ENCODE measurements around the gene BCAN.

The BCAN gene

DNA sequence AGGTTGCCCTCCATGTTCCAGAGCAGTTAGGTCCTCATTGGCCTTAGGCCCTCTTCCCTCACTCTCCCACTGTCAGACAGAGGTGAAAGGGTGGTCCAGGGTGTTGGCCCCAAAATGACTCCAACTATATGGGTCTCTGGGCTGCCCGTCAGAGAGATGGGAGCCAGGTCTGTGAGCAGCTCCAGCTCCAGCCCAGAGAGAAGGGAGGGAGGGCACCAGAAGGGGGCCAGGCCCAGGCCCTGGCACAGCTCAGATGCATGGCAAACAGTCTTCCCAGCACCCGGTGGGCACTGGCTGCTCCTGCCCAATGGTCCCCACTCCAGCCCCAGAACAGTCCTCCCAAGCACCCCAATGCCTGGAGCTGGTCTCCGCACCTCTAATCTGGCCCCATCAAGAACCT, 2.2 kb downstream of the BCAN start:
- DNase-seq, result no peak

GRCh38 chr1:156644640-156645039, 2.7 kb downstream of the BCAN start:
- no peak for DNase-seq

DNA sequence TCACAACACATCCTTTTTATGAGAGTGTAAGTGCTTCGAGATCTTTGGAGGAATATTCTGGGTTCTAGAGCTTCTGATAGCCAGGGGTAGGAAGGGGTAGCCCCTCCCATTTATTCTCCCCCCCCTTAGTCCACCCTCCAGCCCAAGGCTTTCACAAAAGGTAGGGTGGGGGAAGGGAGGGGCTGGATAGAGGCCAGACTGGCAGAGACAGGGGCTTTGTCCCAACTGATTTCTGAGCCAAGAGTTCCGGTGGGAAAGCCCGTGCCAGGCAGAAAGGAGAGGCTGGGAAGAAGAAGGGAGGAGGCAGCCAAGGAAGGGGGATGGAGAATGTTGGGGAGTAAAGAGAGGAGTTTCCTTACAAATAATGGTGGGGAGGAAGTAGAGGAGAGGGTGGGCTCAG, 3.1 kb downstream of the BCAN start:
- DNase-seq, result no peak

GRCh38 chr1:156645666-156646065, 3.7 kb downstream of the BCAN start:
- no peak for DNase-seq

DNA sequence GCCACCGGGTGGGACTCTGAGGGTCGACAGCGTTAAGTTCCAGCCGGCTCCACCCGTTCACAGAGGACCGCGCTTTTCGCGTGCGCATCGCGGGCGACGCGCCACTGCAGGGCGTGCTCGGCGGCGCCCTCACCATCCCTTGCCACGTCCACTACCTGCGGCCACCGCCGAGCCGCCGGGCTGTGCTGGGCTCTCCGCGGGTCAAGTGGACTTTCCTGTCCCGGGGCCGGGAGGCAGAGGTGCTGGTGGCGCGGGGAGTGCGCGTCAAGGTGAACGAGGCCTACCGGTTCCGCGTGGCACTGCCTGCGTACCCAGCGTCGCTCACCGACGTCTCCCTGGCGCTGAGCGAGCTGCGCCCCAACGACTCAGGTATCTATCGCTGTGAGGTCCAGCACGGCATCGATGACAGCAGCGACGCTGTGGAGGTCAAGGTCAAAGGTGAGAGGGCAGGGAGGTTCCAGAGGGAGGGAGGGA, 4.9 kb downstream of the BCAN start:
- no peak for DNase-seq

- DNase-seq, result no peak
These were observed 5.4 kb downstream of the BCAN start for GRCh38 chr1:156647351-156647750.

DNA sequence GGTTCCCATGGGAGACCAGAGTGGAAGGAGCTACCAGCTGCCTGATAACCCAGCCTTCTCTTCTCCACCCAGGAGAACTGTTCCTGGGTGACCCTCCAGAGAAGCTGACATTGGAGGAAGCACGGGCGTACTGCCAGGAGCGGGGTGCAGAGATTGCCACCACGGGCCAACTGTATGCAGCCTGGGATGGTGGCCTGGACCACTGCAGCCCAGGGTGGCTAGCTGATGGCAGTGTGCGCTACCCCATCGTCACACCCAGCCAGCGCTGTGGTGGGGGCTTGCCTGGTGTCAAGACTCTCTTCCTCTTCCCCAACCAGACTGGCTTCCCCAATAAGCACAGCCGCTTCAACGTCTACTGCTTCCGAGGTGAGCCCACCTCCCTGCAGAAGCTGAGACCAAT, 6.6 kb downstream of the BCAN start:
- no peak for DNase-seq

DNA sequence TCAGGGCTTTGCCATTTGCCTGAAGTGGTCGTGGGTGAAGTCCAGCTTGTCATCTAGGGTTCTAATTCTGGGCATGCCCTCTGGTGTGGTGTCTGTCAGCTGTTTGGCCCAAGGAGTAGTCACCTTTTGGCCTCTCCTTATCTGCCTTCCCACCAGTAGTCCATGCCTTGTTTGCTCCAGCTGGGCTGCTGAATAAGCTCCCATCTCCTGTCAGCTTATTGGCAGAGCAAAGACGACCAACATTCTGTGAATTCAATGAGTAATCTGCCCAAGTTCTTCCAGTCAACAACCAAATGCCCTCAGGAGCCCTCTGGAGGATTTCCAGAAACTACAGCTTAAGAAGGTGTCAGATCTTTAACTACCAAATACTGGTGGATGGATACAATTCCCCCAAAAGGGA, 7.0 kb downstream of the BCAN start:
- no peak for DNase-seq

GRCh38 chr1:156652131-156652991, 10.4 kb downstream of the BCAN start:
- DNase-seq, result no peak

GRCh38 chr1:156652992-156653355, 11.1 kb downstream of the BCAN start:
- DNase-seq, result no peak

- no peak for DNase-seq
These were observed 12.8 kb downstream of the BCAN start for GRCh38 chr1:156654700-156655099.

DNA sequence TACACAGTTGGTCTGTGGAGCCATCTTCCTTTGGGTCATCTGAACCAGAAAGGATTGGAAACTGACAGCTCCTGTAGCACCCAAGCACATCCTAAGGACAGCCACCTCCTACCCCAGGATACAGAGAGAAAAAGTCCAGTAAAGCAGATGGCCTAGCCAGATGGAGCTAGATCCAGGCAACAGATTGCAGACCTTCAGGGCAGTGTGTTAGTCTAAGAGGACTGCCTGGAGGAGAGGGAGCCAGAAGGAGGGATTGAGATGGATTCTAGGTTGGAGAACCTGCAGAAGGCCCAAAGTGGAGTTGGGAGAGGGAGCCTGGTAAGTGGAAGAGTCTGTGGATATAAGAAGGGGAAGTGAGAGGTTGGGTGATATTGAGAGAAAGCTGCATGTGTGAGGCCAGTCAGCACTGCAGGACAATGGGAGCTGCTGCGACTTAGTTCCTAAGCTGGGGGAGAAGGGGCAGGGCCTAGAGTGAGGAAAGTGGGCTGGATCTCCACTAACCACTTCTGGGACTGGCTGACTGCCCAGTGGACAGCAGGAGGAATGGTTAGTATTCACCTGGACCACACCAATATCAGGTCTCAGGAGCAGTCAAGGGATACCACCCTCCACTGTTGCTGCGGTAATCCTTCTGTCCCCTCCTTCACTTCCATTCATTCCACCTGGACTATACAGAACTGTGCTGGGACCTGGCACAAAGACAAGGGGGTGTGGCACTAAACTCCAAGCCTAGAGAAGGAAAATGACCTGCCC, 13.4 kb downstream of the BCAN start:
- DNase-seq, result no peak

DNA sequence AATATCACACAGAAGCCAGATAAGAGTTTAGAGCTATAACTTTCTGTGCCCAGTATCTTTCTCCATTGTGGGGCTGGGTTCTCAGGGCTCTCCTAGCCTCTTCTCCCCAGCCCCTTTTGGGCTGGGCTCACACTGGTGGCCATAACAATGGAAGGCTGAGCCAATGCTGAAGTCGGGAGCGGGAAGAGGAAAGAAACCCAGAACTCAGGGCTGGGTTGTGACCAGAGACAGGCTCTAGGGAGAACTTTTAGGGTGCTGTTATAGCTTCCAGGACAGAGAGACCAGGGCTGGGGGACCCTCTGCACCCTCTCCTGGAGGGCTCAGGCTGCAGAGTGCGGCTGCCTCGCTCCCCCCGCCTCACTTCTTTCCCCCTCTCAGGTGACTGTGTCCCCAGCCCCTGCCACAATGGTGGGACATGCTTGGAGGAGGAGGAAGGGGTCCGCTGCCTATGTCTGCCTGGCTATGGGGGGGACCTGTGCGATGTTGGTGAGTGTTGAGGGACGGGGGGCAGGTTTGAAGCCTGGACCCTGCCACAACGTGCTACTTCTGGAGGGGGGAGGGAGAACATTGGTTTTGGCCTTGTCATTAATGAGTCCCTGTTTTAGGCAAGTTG, 14.1 kb downstream of the BCAN start:
- no peak for DNase-seq

GRCh38 chr1:156656806-156657740, 15.2 kb downstream of the BCAN start:
- DNase-seq, result peak; percentile 79

DNA sequence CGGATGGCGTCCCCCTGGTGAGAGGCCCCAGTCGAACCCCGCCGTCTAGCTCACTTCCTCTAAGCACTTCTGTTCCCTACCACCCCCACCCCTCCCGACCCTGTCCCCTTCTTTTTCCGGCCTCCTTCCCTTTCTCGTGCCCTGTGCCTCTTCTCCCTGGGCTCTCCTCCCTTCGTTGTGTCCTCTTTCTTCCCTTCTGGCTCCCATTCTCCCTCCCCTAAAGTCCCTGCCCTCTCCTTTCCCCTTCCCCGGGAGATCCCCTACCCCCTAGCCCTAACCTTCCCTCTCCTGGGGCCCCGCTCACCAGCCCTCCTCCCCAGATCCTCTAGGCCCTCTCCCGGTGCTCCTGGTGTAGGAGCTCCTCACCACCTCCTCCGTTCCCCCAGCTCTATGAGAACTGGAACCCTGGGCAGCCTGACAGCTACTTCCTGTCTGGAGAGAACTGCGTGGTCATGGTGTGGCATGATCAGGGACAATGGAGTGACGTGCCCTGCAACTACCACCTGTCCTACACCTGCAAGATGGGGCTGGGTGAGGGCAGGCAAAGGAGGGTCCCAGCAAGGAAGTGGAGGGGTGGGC, 15.9 kb downstream of the BCAN start:
- DNase-seq, result no peak

GRCh38 chr1:156658496-156658895, 16.6 kb downstream of the BCAN start:
- no peak for DNase-seq

DNA sequence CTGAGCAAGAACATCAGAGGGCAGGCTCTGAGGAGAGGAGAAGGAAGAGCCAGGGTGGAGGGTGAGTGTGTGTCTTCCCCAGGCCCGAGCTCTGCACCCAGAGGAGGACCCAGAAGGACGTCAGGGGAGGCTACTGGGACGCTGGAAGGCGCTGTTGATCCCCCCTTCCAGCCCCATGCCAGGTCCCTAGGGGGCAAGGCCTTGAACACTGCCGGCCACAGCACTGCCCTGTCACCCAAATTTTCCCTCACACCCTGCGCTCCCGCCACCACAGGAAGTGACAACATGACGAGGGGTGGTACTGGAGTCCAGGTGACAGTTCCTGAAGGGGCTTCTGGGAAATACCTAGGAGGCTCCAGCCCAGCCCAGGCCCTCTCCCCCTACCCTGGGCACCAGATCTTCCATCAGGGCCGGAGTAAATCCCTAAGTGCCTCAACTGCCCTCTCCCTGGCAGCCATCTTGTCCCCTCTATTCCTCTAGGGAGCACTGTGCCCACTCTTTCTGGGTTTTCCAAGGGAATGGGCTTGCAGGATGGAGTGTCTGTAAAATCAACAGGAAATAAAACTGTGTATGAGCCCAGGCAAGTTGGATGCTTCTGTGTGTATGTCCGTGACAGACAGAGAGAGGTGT, 17.1 kb downstream of the BCAN start:
- no peak for DNase-seq

DNA sequence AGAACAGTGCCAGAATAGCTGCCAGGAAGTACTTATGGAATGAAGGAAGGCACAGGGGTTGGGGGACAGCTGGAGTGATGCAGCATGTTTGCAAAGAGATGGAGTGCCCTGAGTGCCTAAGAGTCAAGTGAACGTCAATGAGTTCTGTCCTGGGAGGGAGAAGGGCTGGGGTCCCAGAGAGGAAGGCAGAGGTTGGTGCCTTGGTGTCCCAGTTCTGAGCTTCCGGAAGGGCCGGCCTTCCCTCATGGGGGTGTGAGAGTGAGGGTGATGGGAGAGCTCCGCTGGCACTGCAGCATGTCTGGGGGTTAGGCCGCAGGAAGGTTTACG, 17.7 kb downstream of the BCAN start:
- no peak for DNase-seq

- DNase-seq, result peak; percentile 90
These were observed 18.3 kb downstream of the BCAN start for GRCh38 chr1:156659988-156660751.

GRCh38 chr1:156660752-156661112, 18.8 kb downstream of the BCAN start:
- no peak for DNase-seq

All from activated naive CD4-positive, alpha-beta T cell treated with Interleukin-2 at 50 U/mL for 16 hours (primary cell).